22Rv1 (cell line): ENCODE data around the gene KYNU.

Experiments
- ZFX ChIP-seq: fragments of 450-650 bp; IDR thresholded peaks from 2 replicates; pipeline ENCODE4 v1.6.1; 2017; ENCODE audit warnings: antibody characterized with exemption, borderline replicate concordance
- TF ChIP-seq, protein P1 (sequence below): fragments of 450-650 bp; IDR thresholded peaks from 2 replicates; pipeline ENCODE4 v1.5.1; 2017; ENCODE audit warnings: mild to moderate bottlenecking

DNA sequence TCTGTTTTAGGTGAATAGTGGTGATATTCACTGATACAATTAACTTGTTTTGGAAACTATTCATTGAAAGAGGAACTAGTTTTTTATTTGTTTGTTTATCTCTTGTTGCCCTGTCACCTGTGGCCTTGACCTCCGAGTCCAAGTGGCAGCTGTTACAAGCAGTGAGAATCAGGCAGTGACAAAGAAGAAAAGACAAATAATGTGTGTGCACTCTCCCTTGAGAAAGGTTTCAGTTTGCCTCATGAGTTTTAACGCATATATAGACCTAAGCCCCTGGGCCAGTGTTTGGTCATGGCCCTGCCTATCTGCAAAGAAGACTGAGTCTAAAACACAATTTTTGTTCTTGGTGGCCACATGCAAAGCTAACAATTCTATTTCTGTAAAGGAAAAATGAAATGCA is 15.3 kb downstream of the KYNU start:
- TF ChIP-seq, protein P1, sequence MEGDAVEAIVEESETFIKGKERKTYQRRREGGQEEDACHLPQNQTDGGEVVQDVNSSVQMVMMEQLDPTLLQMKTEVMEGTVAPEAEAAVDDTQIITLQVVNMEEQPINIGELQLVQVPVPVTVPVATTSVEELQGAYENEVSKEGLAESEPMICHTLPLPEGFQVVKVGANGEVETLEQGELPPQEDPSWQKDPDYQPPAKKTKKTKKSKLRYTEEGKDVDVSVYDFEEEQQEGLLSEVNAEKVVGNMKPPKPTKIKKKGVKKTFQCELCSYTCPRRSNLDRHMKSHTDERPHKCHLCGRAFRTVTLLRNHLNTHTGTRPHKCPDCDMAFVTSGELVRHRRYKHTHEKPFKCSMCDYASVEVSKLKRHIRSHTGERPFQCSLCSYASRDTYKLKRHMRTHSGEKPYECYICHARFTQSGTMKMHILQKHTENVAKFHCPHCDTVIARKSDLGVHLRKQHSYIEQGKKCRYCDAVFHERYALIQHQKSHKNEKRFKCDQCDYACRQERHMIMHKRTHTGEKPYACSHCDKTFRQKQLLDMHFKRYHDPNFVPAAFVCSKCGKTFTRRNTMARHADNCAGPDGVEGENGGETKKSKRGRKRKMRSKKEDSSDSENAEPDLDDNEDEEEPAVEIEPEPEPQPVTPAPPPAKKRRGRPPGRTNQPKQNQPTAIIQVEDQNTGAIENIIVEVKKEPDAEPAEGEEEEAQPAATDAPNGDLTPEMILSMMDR, result no peak
- TF ChIP-seq ZFX, result no peak
